IPS-18a (cell line): ENCODE results near the gene SYNJ2.

Experiments
- H3K27ac ChIP-seq: one replicate; pipeline ENCODE4 v1.5.1; 2013; ENCODE audit warnings: low read length
- H3K27me3 ChIP-seq: one replicate; pipeline ENCODE4 v1.6.1; 2013; ENCODE audit warnings: mild to moderate bottlenecking, low read length; ENCODE audit not compliant: control insufficient read depth, insufficient read depth
- H3K36me3 ChIP-seq: one replicate; pipeline ENCODE4 v1.6.1; 2013; ENCODE audit warnings: low read depth, low read length; ENCODE audit not compliant: control insufficient read depth
- H3K4me1 ChIP-seq: one replicate; pipeline ENCODE4 v1.6.1; 2013; ENCODE audit warnings: low read depth, low read length; ENCODE audit not compliant: control insufficient read depth
- H3K4me3 ChIP-seq: one replicate; pipeline ENCODE4 v1.5.1; 2013; ENCODE audit warnings: low read length
- H3K9ac ChIP-seq: one replicate; pipeline ENCODE4 v1.6.1; 2013; ENCODE audit warnings: mild to moderate bottlenecking, low read length, moderate library complexity
- H3K9me3 ChIP-seq: one replicate; pipeline ENCODE4 v1.6.1; 2013; ENCODE audit warnings: low read depth, low read length; ENCODE audit not compliant: control insufficient read depth

Gene SYNJ2

GRCh38 chr6:158044525-158044888, 62.8 kb downstream of the SYNJ2 start:
- Histone ChIP-seq H3K27me3 (no peaks in the 10 kb centered on the region), H3K36me3 (no peaks in the 10 kb centered on the region), H3K27ac (no peak overlapping the region), H3K9me3 (no peaks in the 10 kb centered on the region), H3K4me1 (peaks cover under 1% of the 10 kb centered on the region), H3K4me3 (no peak overlapping the region), H3K9ac (no peak overlapping the region)

GRCh38 chr6:158046201-158047126, 64.8 kb downstream of the SYNJ2 start:
- H3K36me3 ChIP-seq, result no peaks in the 10 kb centered on the region
- no peak overlapping the region for H3K9ac ChIP-seq
- no peaks in the 10 kb centered on the region for H3K9me3 ChIP-seq
- H3K4me1 ChIP-seq, result no peaks in the 10 kb centered on the region
- H3K27ac ChIP-seq, result no peak overlapping the region
- no peaks in the 10 kb centered on the region for H3K27me3 ChIP-seq
- no peak overlapping the region for H3K4me3 ChIP-seq

GRCh38 chr6:158047127-158047518, 65.5 kb downstream of the SYNJ2 start:
- Histone ChIP-seq H3K9me3 (no peaks in the 10 kb centered on the region), H3K27me3 (no peaks in the 10 kb centered on the region), H3K36me3 (no peaks in the 10 kb centered on the region), H3K4me1 (no peaks in the 10 kb centered on the region), H3K4me3 (no peak overlapping the region), H3K27ac (no peak overlapping the region), H3K9ac (no peak overlapping the region)

DNA sequence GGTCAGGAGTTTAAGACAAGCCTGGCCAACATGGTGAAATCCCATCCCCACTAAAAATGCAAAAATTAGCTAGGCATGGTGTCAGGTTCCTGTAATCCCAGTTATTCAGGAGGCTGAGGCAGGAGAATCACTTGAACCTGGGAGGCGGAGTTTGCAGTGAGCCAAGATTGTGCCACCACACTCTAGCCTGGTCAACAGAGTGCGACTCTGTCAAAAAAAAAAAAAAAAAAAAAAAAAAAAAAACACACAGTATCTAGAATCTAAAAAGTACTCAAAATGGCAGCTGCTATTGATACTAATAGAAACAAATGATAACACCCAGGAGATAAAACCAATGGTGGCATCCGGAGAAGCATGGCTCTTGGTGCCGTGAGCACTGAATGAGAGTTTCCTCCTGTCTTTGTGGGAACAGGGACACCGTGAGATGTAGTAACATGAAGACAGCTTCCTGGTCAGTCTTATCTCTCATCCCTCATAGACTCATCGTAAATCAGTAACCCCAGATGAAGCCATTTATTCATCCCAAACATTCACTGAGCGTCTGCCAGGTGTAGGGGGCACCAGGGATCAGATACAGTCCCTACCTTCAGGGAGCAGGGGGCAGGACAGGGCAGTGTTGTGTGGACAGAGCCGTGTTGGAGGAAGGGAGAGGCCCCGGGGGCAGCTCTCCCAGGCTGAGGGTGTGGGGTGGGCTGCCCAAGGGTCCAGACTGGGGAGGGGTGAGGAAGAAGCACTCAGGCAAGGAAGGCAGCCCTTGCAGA, 66.1 kb downstream of the SYNJ2 start:
- H3K36me3 ChIP-seq, result no peaks in the 10 kb centered on the region
- no peak overlapping the region for H3K4me3 ChIP-seq
- H3K9ac ChIP-seq, result no peak overlapping the region
- H3K27ac ChIP-seq, result no peak overlapping the region
- H3K4me1 ChIP-seq, result no peaks in the 10 kb centered on the region
- H3K9me3 ChIP-seq, result no peaks in the 10 kb centered on the region
- no peaks in the 10 kb centered on the region for H3K27me3 ChIP-seq

- Histone ChIP-seq H3K27ac (no peak overlapping the region), H3K27me3 (no peaks in the 10 kb centered on the region), H3K9me3 (no peaks in the 10 kb centered on the region), H3K9ac (no peak overlapping the region), H3K4me3 (no peak overlapping the region), H3K4me1 (no peaks in the 10 kb centered on the region), H3K36me3 (no peaks in the 10 kb centered on the region)
Observed at GRCh38 chr6:158048589-158048988, 66.9 kb downstream of the SYNJ2 start.

DNA sequence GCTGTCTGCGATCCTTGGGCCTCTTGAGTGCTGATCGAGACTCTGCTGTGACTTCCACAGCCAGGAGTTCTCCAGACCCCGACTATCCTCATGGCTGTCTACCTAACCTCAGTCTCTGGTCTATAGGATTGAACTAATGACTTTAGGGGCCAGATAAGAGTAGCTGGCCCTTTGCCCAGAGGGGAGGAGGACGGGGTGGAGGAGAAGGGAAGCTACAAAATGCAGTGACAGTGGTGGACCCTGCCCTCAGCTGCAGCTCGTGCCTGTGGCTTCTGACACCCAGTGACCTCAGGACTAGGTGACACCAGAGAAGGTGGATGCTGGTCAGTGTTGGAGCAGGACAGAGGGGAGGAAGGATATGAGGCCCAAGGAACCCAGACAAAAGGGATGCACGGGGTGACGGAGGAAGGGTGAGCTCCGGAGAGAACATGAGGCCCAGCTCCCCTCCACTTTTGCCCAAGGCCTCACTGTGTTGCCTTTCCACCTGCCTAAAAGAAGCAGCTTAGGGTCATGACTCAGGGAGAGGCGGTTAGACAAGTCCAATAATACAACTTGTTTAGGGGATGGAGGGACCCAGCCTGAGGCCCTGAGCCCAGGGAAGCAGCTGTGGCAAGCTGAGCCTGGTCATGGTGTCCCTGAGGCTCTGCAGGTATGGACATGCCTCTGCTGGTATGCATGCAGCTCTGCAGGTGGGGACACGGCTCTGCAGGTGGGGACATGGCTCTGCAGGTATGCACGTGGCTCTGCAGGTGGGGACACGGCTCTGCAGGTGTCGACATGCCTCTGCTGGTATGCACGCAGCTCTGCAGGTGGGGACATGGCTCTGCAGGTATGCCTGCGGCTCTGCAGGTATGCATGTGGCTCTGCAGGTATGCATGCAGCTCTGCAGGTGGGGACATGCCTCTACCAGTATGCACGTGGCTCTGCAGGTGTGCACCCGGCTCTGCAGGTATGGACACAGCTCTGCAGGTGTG, 67.7 kb downstream of the SYNJ2 start:
- Histone ChIP-seq H3K27ac (no peak overlapping the region), H3K9ac (no peak overlapping the region), H3K27me3 (no peaks in the 10 kb centered on the region)

GRCh38 chr6:158050107-158050735, 68.6 kb downstream of the SYNJ2 start:
- no peaks in the 10 kb centered on the region for H3K27me3 ChIP-seq
- H3K27ac ChIP-seq, result no peak overlapping the region
- H3K36me3 ChIP-seq, result no peaks in the 10 kb centered on the region
- H3K4me1 ChIP-seq, result no peaks in the 10 kb centered on the region
- H3K9ac ChIP-seq, result no peak overlapping the region
- no peaks in the 10 kb centered on the region for H3K9me3 ChIP-seq
- no peak overlapping the region for H3K4me3 ChIP-seq

More for the DNA sequence above, 67.7 kb downstream of the SYNJ2 start:
- Histone ChIP-seq H3K4me1 (no peaks in the 10 kb centered on the region), H3K9me3 (no peaks in the 10 kb centered on the region), H3K36me3 (no peaks in the 10 kb centered on the region), H3K4me3 (no peak overlapping the region)

DNA sequence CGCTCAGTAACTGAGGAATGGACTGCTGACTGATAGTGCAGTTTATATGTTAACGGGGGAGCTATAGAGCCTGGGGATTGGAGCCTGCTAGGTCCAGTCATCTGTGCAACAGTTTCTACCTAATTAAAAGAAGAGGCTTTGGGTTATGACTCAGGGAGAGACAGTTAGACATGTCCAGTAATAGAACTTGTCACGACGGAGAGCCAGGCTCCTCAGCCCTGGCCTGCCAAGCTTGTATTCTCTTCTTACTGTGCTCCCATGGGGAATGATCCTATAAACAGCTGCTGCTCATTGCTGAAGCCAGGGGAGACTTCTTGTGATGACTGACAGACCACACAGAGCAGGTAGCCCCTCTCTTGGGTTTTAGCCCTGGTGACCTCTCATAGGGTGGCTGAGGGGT, 69.3 kb downstream of the SYNJ2 start:
- H3K27me3 ChIP-seq, result no peaks in the 10 kb centered on the region
- no peaks in the 10 kb centered on the region for H3K4me1 ChIP-seq
- H3K36me3 ChIP-seq, result no peaks in the 10 kb centered on the region
- no peak overlapping the region for H3K9ac ChIP-seq
- H3K4me3 ChIP-seq, result no peak overlapping the region
- H3K9me3 ChIP-seq, result no peaks in the 10 kb centered on the region
- H3K27ac ChIP-seq, result no peak overlapping the region

DNA sequence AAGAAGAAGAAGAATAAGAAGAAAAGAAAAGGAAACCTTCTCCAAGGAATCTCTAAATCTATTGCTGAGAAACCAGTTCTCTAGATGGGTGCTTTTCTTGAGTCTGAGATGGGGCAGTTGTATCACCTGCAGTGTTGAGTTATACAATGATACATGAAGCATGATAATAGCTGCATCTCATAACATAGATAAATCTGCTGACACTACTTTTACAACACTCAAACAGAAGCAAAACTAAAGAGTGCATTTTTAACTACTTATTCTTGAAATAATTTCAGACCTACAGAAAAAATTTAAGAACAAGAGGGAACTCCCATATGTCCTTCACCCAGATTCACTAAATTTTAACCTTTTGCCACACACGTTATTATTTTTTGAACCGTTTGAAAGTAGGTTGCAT, 70.3 kb downstream of the SYNJ2 start:
- H3K4me1 ChIP-seq, result no peaks in the 10 kb centered on the region
- H3K4me3 ChIP-seq, result no peak overlapping the region
- no peak overlapping the region for H3K9ac ChIP-seq
- H3K36me3 ChIP-seq, result no peaks in the 10 kb centered on the region
- H3K9me3 ChIP-seq, result no peaks in the 10 kb centered on the region
- no peaks in the 10 kb centered on the region for H3K27me3 ChIP-seq
- H3K27ac ChIP-seq, result no peak overlapping the region

DNA sequence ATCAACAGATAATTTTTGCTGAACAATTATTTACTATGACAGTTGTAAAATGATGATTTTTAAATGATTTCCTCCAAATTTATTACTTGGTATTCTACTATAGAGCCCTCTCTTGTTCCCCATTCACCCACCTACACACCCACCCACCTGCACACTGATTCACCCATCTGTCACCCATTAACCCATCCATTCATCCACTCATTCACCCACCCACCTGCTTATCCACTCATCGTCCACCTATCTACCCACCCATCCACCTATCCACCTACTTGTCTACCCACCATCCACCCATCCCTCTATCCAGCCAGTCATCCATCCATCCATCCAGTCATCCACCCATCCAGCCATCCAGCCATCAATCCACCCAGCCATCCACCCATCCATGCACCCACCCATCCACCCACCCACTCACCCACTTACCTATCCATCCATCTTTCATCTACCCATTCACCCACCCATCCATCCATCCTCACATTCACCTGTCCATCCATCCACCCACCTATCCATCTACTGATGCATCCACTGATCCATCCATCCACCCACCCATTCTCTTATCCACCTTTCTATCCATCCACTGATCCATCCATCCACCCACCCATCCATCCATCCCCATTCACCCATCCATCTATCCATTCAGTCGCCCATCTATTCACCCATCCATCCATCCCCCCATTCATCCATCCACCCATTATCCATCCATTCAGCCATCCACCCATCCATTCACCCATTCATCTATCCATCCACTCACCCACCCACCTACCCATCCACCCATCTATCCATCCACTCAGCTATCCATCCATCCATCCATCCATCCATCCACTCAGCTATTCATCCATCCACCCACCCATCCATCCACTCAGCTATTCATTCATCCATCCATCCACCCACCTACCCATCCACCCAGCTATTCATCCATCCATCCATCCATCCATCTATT, 72.0 kb downstream of the SYNJ2 start:
- H3K36me3 ChIP-seq, result no peaks in the 10 kb centered on the region
- H3K27me3 ChIP-seq, result no peaks in the 10 kb centered on the region
- no peak overlapping the region for H3K27ac ChIP-seq
- H3K4me1 ChIP-seq, result no peaks in the 10 kb centered on the region
- H3K4me3 ChIP-seq, result no peak overlapping the region
- no peaks in the 10 kb centered on the region for H3K9me3 ChIP-seq
- no peak overlapping the region for H3K9ac ChIP-seq
